GM10847 (cell line): ENCODE results near the gene SEM1.

Experiments used
- POLR2A ChIP-seq: IDR thresholded peaks from 2 replicates; pipeline ENCODE4 v1.6.1; 2011; ENCODE audit not compliant: insufficient read length; ENCODE audit errors: extremely low read depth

The SEM1 gene

GRCh38 chr7:96709381-96710228 lies at the start of gene SEM1:
Gene SEM1, minus strand, starts transcription at chr7:96709846. Its CDS starts 83 bp downstream, at chr7:96709763.
- TF ChIP-seq POLR2A, result peak; percentile 23

DNA sequence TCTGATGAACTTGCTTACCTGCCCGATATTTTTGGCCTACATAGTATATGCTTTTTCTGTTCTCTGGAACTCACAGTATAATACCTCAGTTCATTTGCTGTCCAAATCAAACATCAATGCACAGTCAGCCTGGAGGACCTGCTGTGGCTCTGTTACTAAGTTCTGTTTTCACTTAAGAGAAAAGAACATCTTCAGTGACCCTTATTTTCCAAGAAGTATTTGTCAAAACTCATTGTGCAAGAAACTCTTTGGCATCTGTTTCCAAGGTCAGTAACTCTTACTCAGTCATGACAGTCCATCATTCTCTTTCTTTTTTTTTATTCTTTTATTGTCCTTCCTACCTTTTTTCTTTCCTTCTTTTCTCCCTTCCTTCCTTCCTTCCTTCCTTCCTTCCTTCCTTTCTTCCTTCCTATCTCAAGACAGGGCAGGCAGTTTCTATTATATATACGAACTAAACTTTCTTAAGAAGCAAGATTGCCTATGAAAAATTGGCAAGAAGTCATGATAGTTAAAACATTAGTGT lies 37.8 kb upstream of the SEM1 start:
- no peak for TF ChIP-seq POLR2A

- TF ChIP-seq POLR2A, result no peak
Measured at GRCh38 chr7:96740130-96740529, 30.5 kb upstream of the SEM1 start.

DNA sequence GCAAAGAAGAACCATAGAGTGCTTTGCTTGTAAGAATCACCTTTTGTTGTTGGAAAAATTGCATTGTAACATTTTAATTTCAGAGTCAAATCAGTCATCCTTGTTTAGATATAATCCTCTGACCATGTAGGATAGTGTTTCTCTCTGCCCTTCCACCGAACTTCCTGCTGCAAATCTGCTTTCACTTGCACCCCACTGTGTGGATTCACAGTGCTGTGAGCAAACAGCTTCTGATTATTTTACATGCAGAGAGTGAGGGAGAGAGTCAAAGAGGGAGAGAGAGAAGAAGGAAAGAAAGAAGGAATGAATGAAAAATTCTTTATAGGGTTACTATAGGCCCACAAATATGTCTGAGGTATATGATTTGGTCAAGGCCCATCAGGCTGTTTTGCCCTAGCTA lies 30.0 kb upstream of the SEM1 start:
- no peak for TF ChIP-seq POLR2A

- TF ChIP-seq POLR2A, result no peak
Measured at GRCh38 chr7:96739167-96739566, 29.5 kb upstream of the SEM1 start.

DNA sequence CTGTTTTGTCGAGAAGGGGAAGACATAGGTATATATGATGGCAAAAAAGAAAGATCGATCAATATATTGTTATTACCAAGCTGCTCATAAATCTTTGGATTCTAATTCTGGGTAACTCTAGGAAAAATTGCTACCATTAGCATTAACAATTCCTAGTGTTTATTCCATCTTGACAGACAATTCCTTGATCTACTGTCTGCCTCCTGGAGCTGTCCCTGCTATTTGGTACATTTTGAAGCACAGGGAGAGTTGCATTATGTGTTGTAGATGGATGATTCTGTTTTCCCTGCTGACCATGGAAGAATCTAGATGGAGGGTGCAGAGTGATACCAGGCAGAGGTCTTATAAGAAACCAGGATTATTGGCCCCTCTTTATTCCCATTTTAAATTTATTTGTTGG lies 29.1 kb upstream of the SEM1 start:
- TF ChIP-seq POLR2A, result no peak

DNA sequence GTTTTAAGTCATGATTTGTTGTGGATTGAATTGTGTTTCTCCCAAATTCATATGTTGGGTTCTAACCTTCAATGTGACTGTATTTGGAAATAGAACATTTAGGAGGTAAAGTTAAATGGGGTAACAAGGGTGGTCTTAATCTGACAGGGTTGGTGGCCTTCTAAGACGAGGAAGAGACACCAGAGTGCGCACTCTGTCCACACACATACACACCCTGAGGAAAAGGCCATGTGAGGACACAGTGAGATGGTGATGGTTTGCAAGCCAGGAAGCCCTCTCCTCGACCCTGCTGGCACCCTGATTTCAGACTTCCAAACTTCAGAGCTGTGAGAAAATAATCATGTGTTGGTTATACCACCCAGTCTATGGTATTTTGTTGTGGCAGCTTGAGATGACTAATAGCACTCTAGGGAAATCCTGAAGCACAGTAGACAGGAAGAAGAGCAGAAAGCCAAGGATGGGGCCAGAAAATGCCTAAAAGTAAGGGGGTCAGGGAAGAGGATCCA lies 28.0 kb upstream of the SEM1 start:
- no peak for TF ChIP-seq POLR2A

DNA sequence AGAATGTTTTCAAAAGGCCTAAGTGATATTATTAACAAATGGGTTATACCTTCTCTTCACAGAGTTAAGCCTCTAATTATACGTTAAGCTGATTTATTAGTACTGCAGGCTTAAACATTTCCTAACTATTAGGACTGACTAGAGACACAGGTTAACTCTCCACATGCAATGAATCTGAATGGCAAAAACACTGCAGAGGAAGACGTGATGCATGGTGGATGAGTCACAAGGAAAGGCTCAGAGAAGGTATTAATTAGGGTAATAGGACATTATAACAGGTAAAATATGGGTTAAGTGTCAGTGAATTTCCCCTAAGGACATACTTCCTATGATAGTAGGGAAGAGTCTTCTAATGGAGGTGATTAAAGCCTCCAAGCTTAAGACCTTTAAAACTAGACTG lies 24.7 kb upstream of the SEM1 start:
- TF ChIP-seq POLR2A, result no peak

- TF ChIP-seq POLR2A, result no peak
Measured at GRCh38 chr7:96729820-96730219, 20.2 kb upstream of the SEM1 start.

DNA sequence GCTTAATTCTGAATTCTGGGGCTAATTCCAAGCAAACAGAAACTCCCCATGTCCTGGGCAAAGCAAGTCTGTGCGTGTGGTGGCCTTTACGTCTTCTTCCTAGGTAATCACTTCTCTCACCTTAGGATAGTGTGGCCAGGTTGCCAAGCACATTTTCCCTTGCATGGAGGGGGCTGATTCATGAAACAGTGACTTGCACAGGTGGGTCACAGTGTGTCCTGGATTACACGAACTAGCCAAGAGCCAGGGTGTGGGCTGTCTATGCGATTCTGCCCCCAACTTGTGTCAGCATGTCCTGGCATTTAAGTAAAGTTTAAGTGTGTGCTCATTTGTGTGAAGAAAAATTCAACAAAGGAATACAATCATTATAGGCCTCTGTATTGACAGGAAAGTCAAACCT lies 18.5 kb upstream of the SEM1 start:
- TF ChIP-seq POLR2A, result no peak

DNA sequence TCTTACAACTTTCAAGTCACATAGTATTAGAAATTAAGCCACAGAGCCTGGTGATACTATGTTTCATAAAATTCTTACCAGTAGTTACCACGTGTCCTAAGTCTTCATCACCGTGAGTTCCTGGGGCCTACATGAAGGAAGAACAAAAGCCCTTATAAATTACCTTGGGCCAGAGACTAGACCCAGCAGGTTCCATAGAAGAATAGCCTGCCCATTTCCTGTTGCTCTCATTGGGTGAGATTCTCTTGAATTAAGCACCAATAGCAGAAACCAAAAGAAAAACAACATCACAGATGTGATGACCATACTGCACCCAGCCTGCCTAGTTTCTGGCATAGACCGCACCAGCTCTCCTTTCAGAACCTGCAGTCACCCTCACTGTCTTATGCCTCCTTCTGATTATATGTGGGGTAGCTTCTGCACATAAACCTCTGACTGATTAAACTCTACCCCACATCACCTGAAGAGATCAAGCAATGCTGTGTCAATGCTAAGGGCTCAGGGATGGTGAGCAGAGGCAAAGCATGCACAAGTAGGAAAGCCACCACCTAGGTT lies 18.0 kb upstream of the SEM1 start:
- TF ChIP-seq POLR2A, result no peak

GRCh38 chr7:96723622-96724021 lies 14.0 kb upstream of the SEM1 start:
- TF ChIP-seq POLR2A, result no peak

DNA sequence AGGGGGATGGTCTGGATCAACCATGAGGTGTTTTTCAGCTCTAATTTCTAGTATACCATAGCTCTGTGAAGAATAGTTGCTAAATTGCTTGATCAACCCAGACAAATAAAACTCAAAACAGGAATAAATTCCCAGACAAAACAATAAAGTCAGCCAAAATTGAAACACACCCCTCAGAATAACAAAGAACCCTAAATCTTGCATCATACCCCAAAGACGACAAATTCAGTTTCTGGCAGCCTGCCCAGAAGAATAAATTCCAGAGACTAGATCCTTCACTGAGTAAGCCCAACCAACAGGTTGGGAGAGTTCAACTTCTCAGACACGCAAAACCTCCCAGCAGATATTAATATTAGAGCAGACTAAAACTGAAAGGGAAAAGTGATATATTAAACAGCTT lies 11.2 kb upstream of the SEM1 start:
- no peak for TF ChIP-seq POLR2A

DNA sequence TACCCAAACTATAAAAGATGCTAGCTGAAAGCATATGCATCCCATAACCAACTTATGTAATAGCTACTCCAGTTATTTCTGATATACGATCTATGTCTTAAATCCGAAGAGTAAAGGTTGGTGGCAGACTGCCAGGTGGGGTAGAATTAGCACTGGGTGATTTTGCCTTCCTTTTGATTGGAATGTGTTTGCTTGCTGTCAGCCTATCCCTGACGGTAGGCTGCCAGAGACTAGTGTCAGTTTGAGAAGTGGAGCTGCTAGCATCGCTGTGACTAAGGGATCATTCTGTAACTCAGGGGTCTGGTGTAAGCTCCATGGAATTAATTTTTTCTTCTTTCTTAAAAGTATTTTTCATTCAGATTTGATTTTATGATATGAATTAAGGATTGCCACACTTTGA lies 9.5 kb upstream of the SEM1 start:
- no peak for TF ChIP-seq POLR2A

DNA sequence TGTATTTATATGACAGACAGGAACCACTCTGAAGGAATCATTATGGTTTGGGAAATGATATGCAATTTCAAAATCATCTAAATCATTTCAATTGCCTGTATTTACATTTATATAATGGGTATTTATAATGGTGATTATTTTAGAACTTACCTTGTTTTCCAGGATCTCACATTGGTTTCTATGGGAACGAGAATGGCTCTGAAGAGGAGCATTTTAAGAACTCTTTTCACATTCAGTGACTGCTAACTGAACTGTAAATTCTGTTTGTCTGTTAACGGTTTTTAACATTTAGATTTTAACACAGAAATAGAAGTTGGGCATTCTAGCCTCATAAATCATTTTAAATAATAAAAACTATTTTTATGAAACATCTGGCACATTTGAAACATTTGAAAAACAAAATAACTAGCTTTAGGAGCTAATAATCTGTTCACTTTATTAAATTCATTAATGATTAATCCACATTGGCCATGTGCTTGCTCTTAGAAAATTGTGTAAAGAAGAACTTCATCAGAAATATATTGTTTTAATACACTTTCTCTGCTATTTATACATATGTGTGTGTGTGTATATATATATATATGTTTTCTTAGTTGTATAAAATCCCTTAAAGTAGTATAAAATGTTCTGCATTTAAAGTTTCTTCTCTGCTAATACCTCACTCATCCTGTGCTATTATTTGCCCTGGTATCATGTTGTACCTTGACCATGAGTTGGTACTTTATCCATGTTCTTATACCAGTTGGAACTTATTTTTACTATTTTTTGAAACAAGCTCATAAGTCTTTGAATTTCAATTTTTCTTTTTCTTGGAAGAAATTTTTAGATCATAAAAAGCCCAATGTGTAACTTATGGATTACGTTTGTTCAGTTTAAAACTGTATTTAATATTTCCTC lies 8.7 kb upstream of the SEM1 start:
- no peak for TF ChIP-seq POLR2A
